ENCODE data around the gene BRI3BP. TPM values are rescaled to one million over a fixed set of nuclear protein-coding genes. Genes with fewer than 3 reads are reported as not detected.

BRI3BP gene
- polyA plus RNA-seq, 3 donors = 4.4 to 6.9 (median 5.0) TPM

DNA sequence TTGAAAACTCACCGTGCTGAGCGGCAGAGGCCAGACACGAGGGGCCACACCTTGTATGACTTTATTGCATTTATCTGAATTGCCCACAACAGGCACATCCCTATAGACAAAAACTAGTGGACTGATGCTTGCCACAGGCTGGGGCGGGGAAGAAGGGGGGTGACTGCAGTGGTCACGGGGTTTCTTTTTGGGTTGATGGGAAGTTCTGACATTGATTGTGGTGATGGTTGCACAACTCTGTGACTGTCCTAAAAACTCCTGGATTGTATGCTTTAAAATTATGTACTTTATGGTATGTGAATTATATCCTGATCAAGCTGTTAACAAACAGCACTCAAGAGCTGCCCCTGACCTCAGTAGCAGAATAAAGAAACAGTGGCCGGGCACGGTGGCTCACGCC lies 30.2 kb upstream of the BRI3BP start:
- no peaks in the 10 kb centered on the region for H3K9me3 Mint-ChIP-seq
- Histone ChIP-seq H3K36me3 (replicated peaks in 1 of 2; ENCODE audit: control insufficient read depth in 1 of 2, insufficient read depth in 2 of 2, low read length in 2 of 2) (peaks cover 70 to 94% of the 10 kb centered on the region in 2 donors), H4K20me1 (ENCODE audit: insufficient read depth, low read length) (no peaks in the 10 kb centered on the region), H3K27me3 (ENCODE audit: control insufficient read depth in 2 of 2, insufficient read depth in 2 of 2, low read length in 2 of 2) (no peaks in the 10 kb centered on the region), H3K9me3 (replicated peaks in 1 of 2; ENCODE audit: control insufficient read depth in 1 of 2, insufficient read depth in 1 of 2, low read length in 2 of 2) (no peaks in the 10 kb centered on the region), H3K9ac (ENCODE audit: insufficient read depth, low read length, poor library complexity, severe bottlenecking) (no peak overlapping the region), H3K4me2 (replicated peaks; ENCODE audit: extremely low read depth, low read length, poor library complexity, severe bottlenecking) (no peak overlapping the region), H3K79me2 (ENCODE audit: insufficient read depth, low read length) (no peaks in the 10 kb centered on the region), H3K4me1 (ENCODE audit: control insufficient read depth in 1 of 2, insufficient read depth in 2 of 2, low read length in 2 of 2) (no peaks in the 10 kb centered on the region), H3K4me3 (replicated peaks in 1 of 3; ENCODE audit: low read depth in 2 of 3, low read length in 3 of 3) (no peak overlapping the region), H3K27ac (ENCODE audit: low read depth in 1 of 2, low read length in 2 of 2) (no peak overlapping the region), H2AFZ (ENCODE audit: insufficient read depth, low read depth, low read length, poor library complexity, severe bottlenecking) (no peak overlapping the region)
- peaks cover 0 to 2% (median 0%) of the 10 kb centered on the region in 3 donors for H3K27me3 Mint-ChIP-seq (ENCODE audit: low read depth in 3 of 3)
- H3K4me3 Mint-ChIP-seq = no peak overlapping the region
- H3K4me1 Mint-ChIP-seq = peaks cover 4% of the 10 kb centered on the region
- peaks cover 68 to 97% of the 10 kb centered on the region in 2 donors for H3K36me3 Mint-ChIP-seq
- peak overlapping the region in 1 of 7 donors; percentile 26 for H3K27ac Mint-ChIP-seq
- intact Hi-C loops (cut with micrococcal nuclease) = no loop called here
- no peak for TF ChIP-seq CTCF (IDR thresholded peaks at IDR 0.05)
- DNase-seq = peak in 1 of 3 donors; percentile 36
- WGBS (ENCODE audit: insufficient coverage) = 0% methylated on average over 1 of the region's 8 CpGs

GRCh38 chr12:124964251-124964650 lies 29.2 kb upstream of the BRI3BP start:
- intact Hi-C loops (cut with micrococcal nuclease) = no loop called here
- no peak for TF ChIP-seq CTCF (IDR thresholded peaks at IDR 0.05)
- Histone ChIP-seq H3K27ac (ENCODE audit: low read depth in 1 of 2, low read length in 2 of 2) (no peak overlapping the region), H3K36me3 (replicated peaks in 1 of 2; ENCODE audit: control insufficient read depth in 1 of 2, insufficient read depth in 2 of 2, low read length in 2 of 2) (peaks cover 76 to 94% of the 10 kb centered on the region in 2 donors), H2AFZ (ENCODE audit: insufficient read depth, low read depth, low read length, poor library complexity, severe bottlenecking) (no peak overlapping the region), H3K9me3 (replicated peaks in 1 of 2; ENCODE audit: control insufficient read depth in 1 of 2, insufficient read depth in 1 of 2, low read length in 2 of 2) (no peaks in the 10 kb centered on the region), H3K4me1 (ENCODE audit: control insufficient read depth in 1 of 2, insufficient read depth in 2 of 2, low read length in 2 of 2) (no peaks in the 10 kb centered on the region), H3K27me3 (ENCODE audit: control insufficient read depth in 2 of 2, insufficient read depth in 2 of 2, low read length in 2 of 2) (no peaks in the 10 kb centered on the region), H3K4me3 (replicated peaks in 1 of 3; ENCODE audit: low read depth in 2 of 3, low read length in 3 of 3) (no peak overlapping the region), H3K9ac (ENCODE audit: insufficient read depth, low read length, poor library complexity, severe bottlenecking) (no peak overlapping the region), H4K20me1 (ENCODE audit: insufficient read depth, low read length) (no peaks in the 10 kb centered on the region), H3K4me2 (replicated peaks; ENCODE audit: extremely low read depth, low read length, poor library complexity, severe bottlenecking) (no peak overlapping the region), H3K79me2 (ENCODE audit: insufficient read depth, low read length) (no peaks in the 10 kb centered on the region)
- Mint-ChIP-seq H3K36me3 (peaks cover 75 to 97% of the 10 kb centered on the region in 2 donors), H3K27ac (peak overlapping the region in 1 of 7 donors; percentile 0), H3K4me3 (no peak overlapping the region), H3K4me1 (peaks cover 4% of the 10 kb centered on the region), H3K9me3 (no peaks in the 10 kb centered on the region), H3K27me3 (ENCODE audit: low read depth in 3 of 3) (no peaks in the 10 kb centered on the region)
- WGBS (ENCODE audit: insufficient coverage) = 97% methylated on average over 21 of the region's 22 CpGs
- no peak for DNase-seq
